IPS-11a (cell line): ENCODE data around the gene TGM1.
"Not testable (repeated sequence)": the region's sequence is repeated elsewhere in the genome, so short reads cannot be mapped to it uniquely, and the experiment has no call there.

Experiments
- H3K4me3 ChIP-seq: one replicate; pipeline ENCODE4 v1.5.1; 2013; ENCODE audit warnings: low read depth, low read length, control low read depth

The TGM1 gene

DNA sequence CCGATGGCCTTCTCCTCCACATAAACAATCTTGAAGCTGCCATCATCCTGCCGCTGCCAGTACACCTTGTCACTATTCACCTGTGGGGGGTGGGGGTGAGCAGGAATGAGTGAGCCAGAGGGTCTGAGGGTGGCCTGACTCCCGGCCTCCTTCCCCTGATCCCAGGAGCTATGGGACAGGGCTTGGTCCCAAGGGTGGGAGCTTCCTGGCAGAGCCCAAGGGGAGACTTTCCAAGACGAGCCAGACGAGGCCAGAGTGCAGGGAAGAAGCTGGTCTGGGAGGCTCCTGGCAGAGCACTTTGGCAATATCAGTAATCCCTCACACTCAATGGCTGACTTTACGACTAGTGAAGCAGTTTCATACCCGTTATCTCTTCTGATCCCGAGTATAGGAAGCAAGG lies 7.5 kb downstream of the TGM1 start:
- no peak overlapping the region for H3K4me3 ChIP-seq

DNA sequence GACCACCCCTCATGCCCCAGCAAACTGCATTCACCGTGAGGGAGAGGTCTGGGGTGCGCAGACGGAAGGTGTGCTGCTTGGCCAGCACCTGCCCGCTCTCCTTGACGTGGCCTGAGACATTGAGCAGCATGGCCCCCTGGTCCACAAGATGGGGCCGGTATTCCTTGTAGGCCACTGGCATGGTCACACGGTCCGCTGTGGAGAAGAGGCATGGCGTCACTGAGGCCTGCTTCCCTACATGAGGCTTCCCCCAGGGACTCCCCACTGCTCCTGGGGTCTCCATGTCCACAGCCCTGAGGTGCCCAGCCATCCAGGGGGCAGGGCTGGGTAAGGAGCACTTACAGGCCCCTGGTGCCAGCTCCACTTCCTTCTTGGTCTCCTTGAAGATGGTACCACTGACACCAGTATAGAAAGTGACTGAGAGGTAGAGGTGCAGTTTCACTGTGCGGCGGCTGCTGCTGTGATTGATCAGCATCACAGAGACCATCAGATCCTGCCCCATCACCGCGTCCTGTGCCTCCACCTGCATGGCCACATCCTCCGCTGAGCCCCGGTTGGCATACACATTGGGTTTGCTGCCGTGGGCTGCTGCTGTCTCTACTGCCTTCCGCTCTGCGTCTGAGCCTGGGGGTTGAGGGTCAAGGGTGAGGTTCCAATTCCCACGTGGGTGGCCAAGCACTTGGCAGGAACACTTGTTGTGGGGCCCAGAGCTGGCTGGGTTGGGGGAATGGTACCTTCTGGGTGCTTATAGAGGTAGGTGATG lies 8.2 kb downstream of the TGM1 start:
- no peak overlapping the region for H3K4me3 ChIP-seq

DNA sequence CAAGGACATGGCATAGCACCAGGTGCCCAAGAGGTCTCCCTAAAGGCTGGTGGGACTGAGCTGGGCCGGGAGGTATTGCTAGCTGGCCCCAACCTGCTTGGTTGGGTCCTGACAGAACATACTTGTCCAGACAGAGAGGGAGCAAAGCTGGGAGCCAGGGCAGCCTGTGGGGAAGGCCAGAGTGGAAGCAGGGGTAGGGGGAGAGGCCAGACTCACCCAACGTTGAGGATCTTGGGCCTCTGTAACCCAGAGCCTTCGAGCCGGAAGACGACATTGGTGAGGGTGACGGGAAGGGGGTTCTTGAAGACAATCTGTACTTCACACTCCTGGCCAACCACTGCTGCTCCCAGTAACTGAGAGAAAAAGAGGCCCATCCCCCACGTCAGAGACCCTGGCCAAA lies 9.0 kb downstream of the TGM1 start:
- no peak overlapping the region for H3K4me3 ChIP-seq

DNA sequence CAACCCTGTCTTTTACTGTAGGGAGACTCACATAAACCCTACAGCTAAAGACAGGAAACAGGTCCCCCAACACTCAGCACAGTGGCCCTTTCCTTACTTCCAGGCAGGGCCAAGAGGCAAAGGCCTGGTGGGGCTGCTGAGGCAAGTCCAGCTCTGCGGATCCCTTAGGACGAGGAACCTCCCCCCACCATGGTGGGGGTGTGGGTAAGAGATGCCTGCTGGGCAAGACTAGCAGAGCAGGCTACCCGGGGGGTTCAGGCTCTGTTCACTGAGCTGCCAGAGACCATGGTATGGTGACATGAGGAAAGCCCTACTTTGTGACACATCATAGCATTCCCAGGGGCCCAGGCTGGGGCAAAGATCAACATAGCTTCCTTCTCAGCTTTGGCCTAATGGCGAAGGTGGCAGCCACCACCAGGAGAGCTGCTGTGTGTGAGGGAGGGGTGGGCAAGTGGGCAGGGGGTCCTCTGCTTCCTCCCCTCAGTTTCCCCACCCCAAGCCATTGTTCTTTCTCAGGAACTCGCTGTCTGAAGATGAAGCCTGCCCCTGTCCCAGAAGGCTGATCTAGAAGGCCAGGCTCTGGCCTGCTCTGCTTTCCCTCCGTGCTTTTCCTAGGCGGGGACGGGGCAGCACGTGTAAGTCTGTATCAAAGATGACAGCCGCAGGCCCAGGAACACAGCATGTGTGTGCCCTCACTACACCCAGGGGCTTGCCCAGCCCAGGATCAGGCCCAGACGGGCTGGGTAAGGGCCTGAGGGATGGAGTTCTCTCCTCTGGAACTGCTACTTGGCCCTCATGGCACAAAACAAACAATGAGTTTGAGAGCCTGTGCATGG lies 10.5 kb downstream of the TGM1 start:
- no peak overlapping the region for H3K4me3 ChIP-seq

DNA sequence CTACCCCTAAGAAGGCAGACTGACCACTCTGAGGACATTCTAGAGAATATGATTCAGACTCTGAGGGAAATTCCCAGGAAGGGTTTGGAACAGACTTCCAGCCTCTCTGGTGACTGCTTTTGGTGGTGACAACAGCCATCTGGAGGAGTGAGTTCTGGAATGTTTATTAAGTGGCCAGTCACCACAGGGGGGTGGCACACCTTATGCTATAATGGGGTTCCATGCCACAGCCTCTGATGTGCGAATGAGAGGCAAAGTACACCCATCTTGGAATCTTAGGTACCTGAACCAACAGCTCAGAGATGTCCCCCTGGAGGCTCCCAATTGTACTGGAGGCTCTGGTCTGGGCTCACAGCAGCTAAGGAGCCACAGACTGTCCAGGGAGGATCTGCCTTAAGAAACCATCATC lies 11.1 kb downstream of the TGM1 start:
- no peak overlapping the region for H3K4me3 ChIP-seq

DNA sequence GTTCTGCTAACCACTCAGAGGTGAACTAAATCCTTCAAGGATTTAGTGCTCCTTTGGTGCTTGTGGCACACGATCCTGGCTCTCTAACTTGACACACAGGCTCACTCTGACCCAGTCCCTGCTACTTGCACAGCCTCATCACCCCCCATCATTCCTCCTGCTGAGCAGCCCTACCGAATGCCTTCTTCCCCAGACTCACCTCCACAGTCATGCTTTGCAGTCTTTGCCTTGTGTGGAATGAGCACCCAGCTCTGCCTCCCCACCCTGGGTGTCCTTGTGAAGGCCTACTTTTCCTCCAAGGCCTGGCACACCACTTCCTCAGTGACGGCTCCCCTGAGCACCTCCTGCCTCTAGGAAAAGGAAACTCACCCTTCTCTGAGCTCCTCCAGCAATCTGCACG lies 12.6 kb downstream of the TGM1 start:
- no peak overlapping the region for H3K4me3 ChIP-seq

DNA sequence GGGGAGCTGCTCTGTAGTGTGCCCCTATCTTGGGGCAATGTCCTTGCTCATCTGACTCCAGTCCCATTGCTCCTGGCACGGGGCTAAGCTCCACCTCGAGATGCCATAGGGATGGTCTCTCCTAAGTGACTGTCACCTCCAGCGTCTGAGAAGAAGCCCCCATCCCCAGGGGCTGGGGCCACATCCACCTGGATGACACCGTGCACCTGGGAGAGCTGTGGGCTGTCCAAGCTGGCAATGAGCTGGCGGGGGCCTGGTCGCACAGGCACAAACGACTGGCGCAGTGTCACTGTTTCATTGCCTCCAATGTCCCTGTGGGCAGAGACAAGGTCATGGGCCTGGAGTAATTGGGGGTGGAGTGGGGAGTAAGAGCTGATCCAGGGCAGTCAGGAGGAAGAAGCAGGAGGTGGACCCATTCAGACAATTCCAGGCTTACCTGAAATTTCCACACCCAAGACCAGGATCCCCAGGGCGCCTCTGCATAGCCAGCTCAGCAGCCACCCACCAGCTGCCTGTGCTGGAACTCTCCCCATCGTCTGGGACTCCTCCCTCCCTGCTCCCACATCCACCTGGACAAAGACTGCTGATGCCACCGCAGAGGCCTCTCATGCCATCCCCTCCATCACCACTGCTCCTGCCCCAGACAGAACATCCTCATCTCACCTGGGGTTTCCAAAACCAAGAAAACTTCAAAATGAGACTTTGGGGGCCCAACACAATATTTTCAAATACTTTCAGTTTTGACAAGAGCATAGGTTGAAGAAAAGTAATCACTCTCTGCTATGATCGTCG lies 13.6 kb downstream of the TGM1 start:
- H3K4me3 ChIP-seq, result no peak overlapping the region

DNA sequence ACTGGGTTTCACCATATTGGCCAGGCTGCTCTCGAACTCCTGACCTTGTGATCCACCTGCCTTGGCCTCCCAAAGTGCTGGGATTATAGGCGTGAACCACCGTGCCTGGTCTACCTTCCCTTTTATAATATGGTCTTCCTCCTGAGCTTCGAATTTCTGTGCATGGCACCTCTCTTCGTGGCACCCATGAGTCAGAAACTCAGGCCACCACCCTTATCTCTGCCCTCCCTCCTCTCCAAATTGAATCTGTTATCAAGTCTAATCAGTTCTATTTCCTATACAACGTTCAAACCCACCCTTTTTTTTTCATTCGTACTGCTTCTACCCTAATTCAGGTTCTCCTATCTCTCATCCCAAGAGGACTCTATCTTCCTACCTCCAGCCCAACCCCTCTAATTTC lies 15.6 kb downstream of the TGM1 start:
- no peak overlapping the region for H3K4me3 ChIP-seq

DNA sequence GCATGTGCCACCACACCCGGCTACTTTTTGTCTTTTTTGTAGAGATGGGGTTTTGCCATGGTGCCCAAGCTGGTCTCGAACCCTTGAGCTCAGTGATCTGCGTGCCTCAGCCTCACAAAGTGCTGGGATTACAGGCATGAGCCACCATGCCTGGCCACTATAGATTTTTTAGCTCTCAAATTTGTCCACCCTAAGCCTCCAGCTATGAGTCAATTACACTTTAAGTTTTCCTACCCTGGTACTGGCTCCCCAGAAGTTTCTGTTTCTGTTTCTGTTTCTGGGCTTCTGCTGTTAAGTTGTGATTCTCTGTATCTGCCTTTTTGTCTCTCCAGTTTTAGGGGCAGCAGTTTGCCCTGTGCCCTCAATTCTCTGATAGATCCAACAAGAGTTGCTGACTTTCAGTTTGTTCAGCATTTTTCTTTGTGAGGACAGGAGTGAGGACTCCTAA lies 16.2 kb downstream of the TGM1 start:
- no peak overlapping the region for H3K4me3 ChIP-seq

DNA sequence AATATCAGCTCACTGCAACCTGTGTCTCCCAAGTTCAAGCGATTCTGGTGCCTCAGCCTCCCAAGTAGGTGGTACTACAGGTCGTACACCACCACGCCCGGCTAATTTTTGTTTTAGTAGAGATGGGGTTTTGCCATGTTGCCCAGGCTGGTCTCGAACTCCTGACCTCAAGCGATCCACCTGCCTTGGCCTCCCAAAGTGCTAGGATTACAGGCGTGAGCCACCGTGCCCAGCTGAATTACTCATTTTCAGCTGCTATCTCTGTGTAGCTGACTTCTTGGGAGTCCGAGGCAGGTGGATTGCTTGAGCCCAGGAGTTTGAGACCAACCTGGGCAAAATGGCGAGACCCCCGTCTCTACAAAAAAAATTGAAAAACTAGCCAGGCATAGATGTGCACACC lies 17.6 kb downstream of the TGM1 start:
- H3K4me3 ChIP-seq, result not testable (repeated sequence)

DNA sequence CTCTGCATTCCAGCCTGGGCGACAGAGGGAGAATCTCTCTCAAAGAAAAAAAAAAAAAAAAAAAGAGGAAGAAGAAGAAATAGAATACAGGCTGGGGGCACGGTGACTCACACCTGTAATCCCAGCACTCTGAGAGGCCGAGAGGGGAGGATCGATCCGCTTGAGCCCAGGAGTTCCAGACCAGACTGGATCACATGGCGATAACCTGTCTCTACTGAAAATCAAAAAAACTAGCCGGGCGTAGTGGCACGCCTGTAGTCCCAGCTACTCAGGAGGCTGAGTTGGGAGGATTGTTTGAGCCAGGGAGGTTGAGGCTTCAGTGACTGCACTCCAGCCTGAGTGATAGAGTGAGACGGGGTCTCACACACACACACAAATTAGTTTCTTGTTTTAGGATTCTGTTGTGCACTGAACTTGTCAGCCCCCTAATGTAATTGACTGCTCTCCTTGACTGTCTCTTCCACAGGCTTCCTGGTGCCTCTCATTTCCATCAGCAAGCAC lies 19.6 kb downstream of the TGM1 start:
- H3K4me3 ChIP-seq, result peak overlapping the region; percentile 0

DNA sequence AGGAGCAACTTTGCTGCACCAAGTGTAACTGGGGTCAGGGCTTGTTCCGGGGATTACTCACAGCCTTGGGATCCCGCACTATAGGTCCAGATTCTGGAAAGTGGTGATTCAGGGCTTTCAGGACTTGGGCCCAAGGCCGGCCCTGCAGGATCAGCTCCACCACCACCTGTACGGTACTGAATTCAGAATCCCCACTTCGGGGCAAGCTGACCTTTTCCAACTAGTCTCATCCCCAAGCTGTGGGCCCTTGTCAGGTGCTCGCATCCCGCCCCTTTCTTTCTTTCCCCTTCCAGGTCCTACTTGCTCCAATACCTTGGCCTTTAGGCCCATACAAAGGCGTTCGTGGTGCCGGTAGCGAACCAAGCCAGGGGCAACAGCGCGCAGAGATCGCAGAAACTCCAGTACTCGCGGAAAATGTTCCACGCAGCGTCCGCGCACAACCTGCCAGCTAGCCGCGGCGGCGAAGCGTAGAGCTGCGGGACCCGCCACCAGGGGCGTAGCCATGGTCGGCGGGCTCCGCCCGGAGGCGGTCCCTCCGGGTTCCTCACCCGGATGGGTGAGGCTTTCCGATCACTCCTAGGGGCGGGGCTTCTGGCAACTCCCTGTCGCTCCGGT lies 21.0 kb downstream of the TGM1 start:
- H3K4me3 ChIP-seq, result peak overlapping the region; percentile 89

DNA sequence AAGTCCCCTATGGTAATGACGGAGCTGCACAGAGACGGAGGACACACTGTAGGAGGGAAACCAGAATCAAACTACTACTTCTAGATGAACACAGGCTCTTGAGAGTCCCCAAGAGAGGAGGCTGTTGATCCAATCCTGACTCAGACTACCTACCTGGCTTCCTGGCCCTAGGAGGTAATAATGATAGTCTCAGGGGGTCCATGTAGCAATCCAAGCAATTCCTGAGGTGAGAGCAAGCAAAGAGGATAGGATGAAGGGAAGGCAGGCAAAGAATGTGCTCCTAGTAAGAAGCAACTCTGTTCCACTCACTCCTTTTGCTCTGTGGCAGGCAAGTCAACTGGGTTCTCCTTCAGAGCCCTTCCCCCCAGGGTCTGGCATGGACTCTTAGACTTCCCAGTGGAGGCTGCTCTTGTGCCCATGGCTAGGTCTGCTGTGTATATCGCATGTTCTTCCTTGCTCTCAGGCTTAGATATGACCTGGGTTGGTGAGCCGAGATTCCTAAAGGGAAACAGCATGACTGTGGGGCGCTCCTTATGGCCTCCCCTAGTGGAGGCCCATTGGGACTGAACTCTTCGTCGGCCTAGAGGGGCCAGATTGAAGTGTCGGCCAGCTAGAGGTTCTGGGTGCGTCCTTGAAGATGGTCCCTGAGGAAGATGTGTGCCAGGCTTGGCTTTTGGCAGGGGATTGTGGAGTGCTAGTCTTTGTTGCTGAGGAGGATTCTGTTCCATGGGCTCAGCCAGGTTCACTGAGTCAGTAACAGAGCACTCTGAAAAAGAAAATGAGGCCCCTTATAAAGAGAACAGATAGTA lies 22.7 kb downstream of the TGM1 start:
- no peak overlapping the region for H3K4me3 ChIP-seq

DNA sequence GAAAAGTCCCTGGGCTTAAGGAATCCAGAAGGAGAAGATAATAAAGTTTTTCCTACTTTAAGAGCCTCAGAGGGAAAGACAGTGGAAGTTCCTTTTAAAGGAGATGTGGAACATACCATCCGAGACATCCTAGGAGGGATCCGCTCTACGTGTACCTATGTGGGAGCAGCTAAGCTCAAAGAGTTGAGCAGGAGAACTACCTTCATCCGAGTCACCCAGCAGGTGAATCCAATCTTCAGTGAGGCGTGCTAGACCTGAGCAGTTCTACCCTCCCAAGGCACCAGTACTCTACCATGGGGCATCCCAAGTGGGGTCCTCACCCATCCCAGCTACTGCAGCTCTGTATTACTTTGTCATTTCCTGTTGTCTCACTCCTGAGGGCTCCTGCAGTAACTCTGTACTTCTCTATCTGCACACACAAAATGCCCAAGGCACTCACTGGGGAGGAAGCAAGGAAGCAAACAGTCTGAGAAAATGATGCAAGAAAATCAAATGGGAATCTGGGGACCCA lies 24.4 kb downstream of the TGM1 start:
- no peak overlapping the region for H3K4me3 ChIP-seq

DNA sequence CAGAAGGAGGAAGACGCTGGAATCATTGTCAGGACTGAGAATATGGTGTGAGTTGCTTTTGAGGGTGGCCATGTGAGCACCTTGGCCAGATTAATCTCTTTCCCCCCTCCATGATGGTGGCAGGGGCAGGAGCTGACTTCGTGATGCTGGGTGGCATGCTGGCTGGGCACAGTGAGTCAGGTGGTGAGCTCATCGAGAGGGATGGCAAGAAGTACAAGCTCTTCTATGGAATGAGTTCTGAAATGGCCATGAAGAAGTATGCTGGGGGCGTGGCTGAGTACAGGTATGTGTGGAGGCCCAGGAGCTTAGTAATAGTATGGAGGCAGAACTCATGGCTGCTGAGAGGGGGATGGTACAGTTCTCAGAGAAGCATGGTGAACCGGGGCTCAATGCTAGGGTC lies 24.9 kb downstream of the TGM1 start:
- H3K4me3 ChIP-seq, result no peak overlapping the region

DNA sequence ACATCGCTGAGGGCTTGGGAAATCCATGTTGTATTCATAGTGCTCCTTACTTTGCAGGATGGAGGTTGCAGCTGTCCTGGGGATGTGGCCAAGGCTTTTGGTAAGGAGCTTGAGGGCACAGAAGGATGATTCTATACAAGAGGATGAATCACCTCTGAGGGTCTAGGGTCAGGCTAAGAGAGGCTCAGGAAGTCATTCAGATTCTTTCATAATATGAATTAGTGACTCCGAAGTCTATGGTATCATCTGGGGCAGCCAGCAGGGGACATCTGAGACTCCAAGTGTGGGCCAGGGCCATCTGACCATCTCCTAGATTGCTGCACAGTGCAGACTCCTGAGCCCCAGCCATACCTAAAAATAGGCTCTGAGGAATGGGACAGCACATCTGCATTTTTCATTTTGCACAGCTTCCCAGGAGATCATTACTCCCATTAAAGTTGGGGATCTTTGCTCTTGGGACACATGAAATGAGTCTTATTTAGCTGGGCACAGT lies 25.5 kb downstream of the TGM1 start:
- no peak overlapping the region for H3K4me3 ChIP-seq

DNA sequence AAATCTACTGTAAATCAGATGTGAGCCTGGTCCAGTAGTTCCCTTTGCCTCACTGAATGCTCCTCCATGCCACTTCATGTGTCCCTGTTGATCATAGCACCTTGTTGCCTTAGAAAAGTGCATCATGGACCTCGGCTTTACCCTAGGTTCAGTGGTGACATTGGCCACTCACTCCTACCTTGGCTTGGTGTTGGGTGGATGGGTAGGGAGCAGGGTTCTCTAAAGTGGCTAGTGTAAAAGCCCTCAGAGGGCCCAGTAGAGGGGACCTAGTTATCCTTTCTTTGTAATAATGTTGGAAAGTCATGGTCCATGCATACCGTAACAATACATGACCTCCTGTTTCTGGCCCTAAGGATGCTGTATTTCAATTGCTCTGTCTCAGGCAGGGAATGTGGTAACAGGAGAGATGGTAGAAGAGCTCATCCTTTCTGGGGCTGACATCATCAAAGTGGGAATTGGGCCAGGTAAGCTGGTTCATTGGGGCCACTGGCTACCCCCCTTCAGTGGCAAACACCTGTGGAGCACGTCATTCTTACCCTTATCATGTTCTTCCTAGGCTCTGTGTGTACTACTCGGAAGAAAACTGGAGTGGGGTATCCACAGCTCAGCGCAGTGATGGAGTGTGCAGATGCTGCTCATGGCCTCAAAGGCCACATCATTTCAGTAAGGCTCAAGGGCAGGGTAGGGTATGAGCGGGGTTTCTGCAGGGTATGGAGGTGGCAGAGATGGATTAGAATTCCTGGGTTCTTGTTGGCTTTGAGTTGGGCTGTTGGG lies 26.1 kb downstream of the TGM1 start:
- H3K4me3 ChIP-seq, result no peak overlapping the region

DNA sequence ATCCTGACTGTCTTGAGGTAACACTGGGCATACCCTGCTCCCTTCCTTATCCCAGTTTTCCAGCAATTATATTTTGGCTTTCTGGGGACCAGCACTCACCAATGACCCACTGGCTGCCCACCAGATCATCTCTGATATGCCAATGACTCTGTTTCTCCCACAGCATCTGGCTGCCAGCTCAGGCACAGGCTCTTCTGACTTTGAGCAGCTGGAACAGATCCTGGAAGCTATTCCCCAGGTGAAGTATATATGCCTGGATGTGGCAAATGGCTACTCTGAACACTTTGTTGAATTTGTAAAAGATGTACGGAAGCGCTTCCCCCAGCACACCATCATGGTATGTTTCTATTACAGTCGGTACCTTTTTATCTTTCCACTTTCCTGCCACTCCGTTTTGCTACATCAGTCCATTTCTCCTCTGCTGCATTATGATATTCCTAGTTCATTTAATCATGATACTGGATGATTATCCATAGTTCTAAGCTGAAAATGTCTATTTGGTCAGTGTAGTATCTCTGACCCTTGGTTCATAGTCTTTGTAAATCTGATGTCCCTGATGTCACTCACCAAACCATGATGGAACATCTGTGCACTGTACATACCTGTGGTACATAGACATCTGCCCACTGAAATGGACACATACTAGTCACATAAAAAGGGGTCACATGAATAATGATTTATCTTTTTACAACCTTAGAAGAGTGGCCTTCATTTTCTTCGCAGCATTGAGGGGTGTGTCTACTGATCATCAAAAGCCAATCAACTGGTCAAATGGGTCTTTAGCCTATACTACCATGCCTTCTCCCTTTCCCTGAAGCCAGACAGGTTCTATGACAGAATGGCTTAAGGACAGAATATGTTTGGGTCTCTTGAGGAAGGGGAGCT lies 26.9 kb downstream of the TGM1 start:
- H3K4me3 ChIP-seq, result no peak overlapping the region
